ENCODE data around the gene GGN. TPM values are rescaled to one million over a fixed set of nuclear protein-coding genes. Genes with fewer than 3 reads are reported as not detected.
A peak's percentile ranks its signal among the peaks of the same experiment; 100 is the strongest.
"Not testable (repeated sequence)": the region's sequence is repeated elsewhere in the genome, so short reads cannot be mapped to it uniquely, and the experiment has no call there.

GGN gene, protein sequence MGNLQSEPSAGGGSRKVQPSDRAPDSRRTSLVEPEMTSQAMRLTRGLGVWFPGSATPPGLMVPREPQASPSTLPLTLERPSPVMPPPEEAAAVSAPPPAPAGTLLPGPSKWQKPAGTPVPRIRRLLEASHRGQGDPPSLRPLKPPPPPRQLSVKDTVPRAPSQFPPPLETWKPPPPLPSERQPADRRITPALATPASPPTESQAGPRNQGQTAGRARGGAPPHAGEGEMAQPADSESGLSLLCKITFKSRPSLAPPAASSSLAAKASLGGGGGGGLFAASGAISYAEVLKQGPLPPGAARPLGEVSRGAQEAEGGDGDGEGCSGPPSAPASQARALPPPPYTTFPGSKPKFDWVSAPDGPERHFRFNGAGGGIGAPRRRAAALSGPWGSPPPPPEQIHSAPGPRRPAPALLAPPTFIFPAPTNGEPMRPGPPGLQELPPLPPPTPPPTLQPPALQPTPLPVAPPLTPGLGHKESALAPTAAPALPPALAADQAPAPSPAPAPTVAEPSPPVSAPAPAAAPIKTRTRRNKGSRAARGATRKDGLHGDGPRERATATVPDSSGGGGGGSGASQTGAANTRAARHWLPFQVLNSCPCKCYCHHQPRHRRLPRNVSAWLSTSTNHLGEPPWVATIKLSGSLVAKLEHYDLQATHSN
- total RNA-seq (under 1 TPM in 1 of 2 donors, not detected in 1; 0.28 TPM), polyA plus RNA-seq (ENCODE audit: insufficient read length in 2 of 2) (1 to 10 TPM; 1.3 to 1.9 TPM)
- long read RNA-seq, donor 1: 0 reads
- long read RNA-seq, donor 2: 0 reads
- long read RNA-seq, donor 3: 0 reads
- long read RNA-seq, donor 4: 0 reads

DNA sequence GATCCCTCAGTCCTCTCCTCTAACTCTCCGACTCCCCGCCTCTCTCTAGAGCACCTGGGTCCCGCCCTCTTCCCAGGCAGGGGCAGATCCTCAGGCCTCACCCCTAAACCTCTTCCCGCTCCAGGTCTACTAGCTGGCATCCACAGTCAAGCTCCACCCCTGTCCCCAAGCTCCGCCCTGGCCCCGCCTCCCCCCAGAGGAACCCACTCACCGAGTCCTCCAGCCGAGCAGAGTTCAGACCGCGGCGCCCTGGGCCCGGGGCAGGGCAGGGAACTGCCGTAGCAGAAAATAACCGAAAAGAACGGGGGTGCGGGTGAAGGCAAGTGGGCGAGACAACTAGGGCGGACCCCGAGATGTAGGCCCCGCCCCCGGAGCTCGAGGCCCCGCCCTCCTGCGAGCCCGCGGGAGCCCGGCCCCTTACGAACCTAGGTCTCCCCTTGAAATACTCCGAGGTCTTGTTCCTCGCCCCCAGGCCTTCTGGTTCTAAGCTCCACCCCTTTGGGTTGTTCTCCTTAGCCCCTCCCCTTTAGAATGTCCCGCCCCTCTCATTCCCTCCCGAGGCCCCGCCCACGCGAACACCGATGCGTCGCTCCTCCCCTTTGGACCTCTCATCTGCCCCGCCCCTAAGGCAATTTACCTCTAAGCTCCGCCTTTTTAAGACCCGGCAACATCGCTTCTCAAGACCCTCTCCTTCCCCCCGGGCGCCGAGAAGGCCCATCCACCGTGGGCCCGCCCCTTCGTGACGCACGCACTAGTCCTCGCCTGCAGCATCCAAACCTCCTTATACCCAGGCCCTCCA, at the start of gene GGN:
TSS of gene GGN (minus strand) at position 485 of the 799 bp plus-strand sequence. CDS start 773 bp downstream, outside the sequence.
- peak; percentile 19 to 98 (median 83) for DNase-seq (ENCODE audit: low read depth in 4 of 6, low spot score in 6 of 6)
- peak within 1 kb of the TSS; percentile 57 for H3K27ac ChIP-seq (ENCODE audit: low read depth, low read length)
- no peaks in the 10 kb centered on the region for H3K9me3 ChIP-seq (ENCODE audit: control insufficient read depth, insufficient read depth, low read length)
- H3K4me1 ChIP-seq (ENCODE audit: control insufficient read depth, insufficient read depth, low read length): peaks cover 41% of the 10 kb centered on the region
- under 1% methylated on average over 46 of the region's 51 CpGs for WGBS (ENCODE audit: insufficient coverage)
- peaks cover 25% of the 10 kb centered on the region for H3K27me3 ChIP-seq (ENCODE audit: control insufficient read depth, insufficient read depth, low read length)
- peaks cover 48% of the 10 kb centered on the region for H3K36me3 ChIP-seq (ENCODE audit: control insufficient read depth, insufficient read depth, low read length)
- H3K4me3 ChIP-seq (ENCODE audit: low read depth, low read length): peak within 1 kb of the TSS; percentile 50

DNA sequence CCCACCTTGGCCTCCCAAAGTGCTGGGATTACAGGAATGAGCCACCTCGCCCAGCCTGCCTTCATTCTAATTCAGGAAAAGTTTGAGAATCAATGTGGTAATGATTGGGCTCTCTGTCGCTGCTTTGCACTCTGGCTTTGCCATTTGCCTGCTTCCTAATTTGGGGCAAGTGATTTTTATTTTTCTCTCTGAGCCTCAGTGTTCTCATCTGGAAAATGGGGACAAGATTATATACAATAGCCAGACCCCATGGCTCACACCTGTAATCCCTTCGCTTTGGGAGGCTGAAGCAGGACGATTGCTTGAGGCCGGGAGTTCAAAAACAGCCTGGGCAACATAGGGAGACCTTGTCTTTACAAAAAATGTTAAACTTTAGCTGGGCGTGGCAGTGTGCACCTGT, 49.5 kb upstream of the GGN start:
- peaks cover 20% of the 10 kb centered on the region for H3K4me1 ChIP-seq (ENCODE audit: control insufficient read depth, insufficient read depth, low read length)
- H3K36me3 ChIP-seq (ENCODE audit: control insufficient read depth, insufficient read depth, low read length): no peaks in the 10 kb centered on the region
- DNase-seq (ENCODE audit: low read depth in 4 of 6, low spot score in 6 of 6): no peak
- no peaks in the 10 kb centered on the region for H3K9me3 ChIP-seq (ENCODE audit: control insufficient read depth, insufficient read depth, low read length)
- no peak overlapping the region for H3K4me3 ChIP-seq (ENCODE audit: low read depth, low read length)
- H3K27ac ChIP-seq (ENCODE audit: low read depth, low read length): no peak overlapping the region
- WGBS (ENCODE audit: insufficient coverage): 88% methylated on average over 2 of the region's 6 CpGs
- peaks cover 17% of the 10 kb centered on the region for H3K27me3 ChIP-seq (ENCODE audit: control insufficient read depth, insufficient read depth, low read length)

DNA sequence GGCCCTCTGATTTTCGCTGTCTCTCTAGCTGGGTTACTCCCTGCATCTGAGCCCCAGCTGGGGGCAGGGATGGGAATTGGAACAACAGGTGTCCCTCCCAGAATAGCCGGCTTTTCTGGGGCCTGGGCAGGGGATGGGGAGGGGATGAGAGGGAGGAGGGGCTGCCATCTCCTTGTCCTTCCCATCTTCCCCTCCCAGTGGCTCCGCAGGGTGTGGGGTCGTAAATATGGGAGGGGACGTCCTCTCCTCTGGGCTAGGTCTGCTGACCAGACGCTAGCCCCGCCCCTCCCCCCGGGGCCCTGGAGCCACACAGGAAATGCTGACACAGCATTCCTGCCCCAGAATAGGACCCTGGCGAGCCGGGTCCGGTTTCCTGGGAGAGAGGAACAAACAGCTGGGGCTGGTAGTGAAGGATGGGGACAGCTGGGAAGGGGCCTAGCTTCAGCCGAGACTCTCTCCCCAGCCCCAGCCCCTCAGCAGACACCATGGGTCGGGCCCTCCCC, 46.8 kb upstream of the GGN start:
- peak overlapping the region; percentile 0 for H3K4me3 ChIP-seq (ENCODE audit: low read depth, low read length)
- H3K27me3 ChIP-seq (ENCODE audit: control insufficient read depth, insufficient read depth, low read length): peaks cover 17% of the 10 kb centered on the region
- 4% methylated on average over 8 of the region's 13 CpGs for WGBS (ENCODE audit: insufficient coverage)
- peaks cover 20% of the 10 kb centered on the region for H3K4me1 ChIP-seq (ENCODE audit: control insufficient read depth, insufficient read depth, low read length)
- no peak overlapping the region for H3K27ac ChIP-seq (ENCODE audit: low read depth, low read length)
- no peaks in the 10 kb centered on the region for H3K9me3 ChIP-seq (ENCODE audit: control insufficient read depth, insufficient read depth, low read length)
- DNase-seq (ENCODE audit: low read depth in 4 of 6, low spot score in 6 of 6): peak in 1 of 6 donors; percentile 46
- no peaks in the 10 kb centered on the region for H3K36me3 ChIP-seq (ENCODE audit: control insufficient read depth, insufficient read depth, low read length)

DNA sequence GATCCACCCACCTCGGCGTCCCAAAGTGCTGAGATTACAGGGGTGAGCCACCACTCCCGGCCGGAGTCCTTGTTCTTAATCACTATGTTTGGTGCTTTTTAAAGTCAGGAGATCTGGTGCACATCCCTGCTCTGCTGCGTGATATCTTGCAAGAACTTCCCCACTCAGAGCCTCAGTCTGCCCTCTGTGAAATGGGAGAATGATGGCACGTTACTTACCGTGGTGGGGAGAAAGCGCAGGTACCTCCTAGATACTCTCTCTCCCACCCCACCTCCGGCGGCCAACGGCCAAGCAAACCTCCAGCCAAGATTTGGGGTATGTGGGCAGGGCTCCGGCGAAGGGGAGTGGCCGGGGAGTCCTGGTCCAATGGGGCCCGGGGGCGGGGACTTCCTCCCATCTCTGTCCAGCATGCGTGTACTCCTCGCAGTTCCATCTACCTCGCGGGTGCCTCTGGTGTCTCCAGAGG, 45.5 kb upstream of the GGN start, which contains the start of gene RYR1:
TSS of gene RYR1 (plus strand) at position 424 of the 466 bp plus-strand sequence. CDS start 139 bp downstream, outside the sequence.
- H3K4me3 ChIP-seq (ENCODE audit: low read depth, low read length): peak within 1 kb of the TSS; percentile 0
- no peak within 1 kb of the TSS for H3K27ac ChIP-seq (ENCODE audit: low read depth, low read length)
- peaks cover 20% of the 10 kb centered on the region for H3K4me1 ChIP-seq (ENCODE audit: control insufficient read depth, insufficient read depth, low read length)
- peak in 3 of 6 donors; percentile 9 to 37 (median 24) for DNase-seq (ENCODE audit: low read depth in 4 of 6, low spot score in 6 of 6)
- WGBS (ENCODE audit: insufficient coverage): 25% methylated on average over 10 of the region's 20 CpGs
- H3K27me3 ChIP-seq (ENCODE audit: control insufficient read depth, insufficient read depth, low read length): peaks cover 17% of the 10 kb centered on the region
- H3K36me3 ChIP-seq (ENCODE audit: control insufficient read depth, insufficient read depth, low read length): no peaks in the 10 kb centered on the region
- H3K9me3 ChIP-seq (ENCODE audit: control insufficient read depth, insufficient read depth, low read length): no peaks in the 10 kb centered on the region

DNA sequence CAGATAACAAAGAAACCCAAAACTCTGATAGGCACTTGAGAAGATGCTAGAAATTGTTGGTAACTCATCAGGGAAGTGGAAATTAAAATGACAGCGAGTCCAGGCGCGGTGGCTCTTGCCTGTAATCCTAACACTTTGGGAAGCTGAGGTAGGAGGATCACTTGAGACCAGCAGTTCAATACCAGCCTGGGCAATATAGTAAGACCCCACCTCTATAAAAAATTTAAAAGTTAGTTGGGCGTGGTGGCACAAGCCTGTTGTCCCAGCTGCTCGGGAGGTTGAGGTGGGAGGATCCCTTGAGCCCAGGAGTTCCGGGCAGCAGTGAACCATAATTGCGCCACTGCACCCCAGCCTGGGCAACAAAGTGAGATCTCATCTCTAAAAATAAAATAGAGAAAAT, 43.1 kb upstream of the GGN start:
- no peak overlapping the region for H3K4me3 ChIP-seq (ENCODE audit: low read depth, low read length)
- H3K27me3 ChIP-seq (ENCODE audit: control insufficient read depth, insufficient read depth, low read length): peaks cover 17% of the 10 kb centered on the region
- H3K4me1 ChIP-seq (ENCODE audit: control insufficient read depth, insufficient read depth, low read length): peaks cover 21% of the 10 kb centered on the region
- WGBS (ENCODE audit: insufficient coverage): no CpG with 5 or more reads among the region's 7 CpGs
- DNase-seq (ENCODE audit: low read depth in 4 of 6, low spot score in 6 of 6): no peak
- no peaks in the 10 kb centered on the region for H3K9me3 ChIP-seq (ENCODE audit: control insufficient read depth, insufficient read depth, low read length)
- no peak overlapping the region for H3K27ac ChIP-seq (ENCODE audit: low read depth, low read length)
- H3K36me3 ChIP-seq (ENCODE audit: control insufficient read depth, insufficient read depth, low read length): no peaks in the 10 kb centered on the region

DNA sequence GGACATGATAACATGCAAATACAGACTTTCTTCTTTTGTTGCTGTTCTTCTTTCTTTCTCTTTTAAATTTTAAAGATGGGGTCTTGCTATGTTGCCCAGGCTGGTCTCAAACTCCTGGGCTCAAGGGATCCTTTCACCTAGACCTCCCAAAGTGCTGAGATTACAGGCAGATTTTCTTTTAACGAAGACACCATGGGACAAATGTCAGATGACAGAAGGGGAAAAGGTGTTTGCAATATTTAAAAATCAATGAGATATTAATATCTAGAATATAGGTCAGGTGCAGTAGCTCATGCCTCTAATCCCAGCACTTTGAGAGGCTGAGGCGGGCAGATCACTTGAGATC, 42.0 kb upstream of the GGN start:
- DNase-seq (ENCODE audit: low read depth in 4 of 6, low spot score in 6 of 6): no peak
- H3K36me3 ChIP-seq (ENCODE audit: control insufficient read depth, insufficient read depth, low read length): no peaks in the 10 kb centered on the region
- peaks cover 22% of the 10 kb centered on the region for H3K4me1 ChIP-seq (ENCODE audit: control insufficient read depth, insufficient read depth, low read length)
- H3K27me3 ChIP-seq (ENCODE audit: control insufficient read depth, insufficient read depth, low read length): peaks cover 16% of the 10 kb centered on the region
- no peak overlapping the region for H3K27ac ChIP-seq (ENCODE audit: low read depth, low read length)
- no CpG with 5 or more reads among the region's 2 CpGs for WGBS (ENCODE audit: insufficient coverage)
- H3K9me3 ChIP-seq (ENCODE audit: control insufficient read depth, insufficient read depth, low read length): no peaks in the 10 kb centered on the region
- H3K4me3 ChIP-seq (ENCODE audit: low read depth, low read length): no peak overlapping the region

DNA sequence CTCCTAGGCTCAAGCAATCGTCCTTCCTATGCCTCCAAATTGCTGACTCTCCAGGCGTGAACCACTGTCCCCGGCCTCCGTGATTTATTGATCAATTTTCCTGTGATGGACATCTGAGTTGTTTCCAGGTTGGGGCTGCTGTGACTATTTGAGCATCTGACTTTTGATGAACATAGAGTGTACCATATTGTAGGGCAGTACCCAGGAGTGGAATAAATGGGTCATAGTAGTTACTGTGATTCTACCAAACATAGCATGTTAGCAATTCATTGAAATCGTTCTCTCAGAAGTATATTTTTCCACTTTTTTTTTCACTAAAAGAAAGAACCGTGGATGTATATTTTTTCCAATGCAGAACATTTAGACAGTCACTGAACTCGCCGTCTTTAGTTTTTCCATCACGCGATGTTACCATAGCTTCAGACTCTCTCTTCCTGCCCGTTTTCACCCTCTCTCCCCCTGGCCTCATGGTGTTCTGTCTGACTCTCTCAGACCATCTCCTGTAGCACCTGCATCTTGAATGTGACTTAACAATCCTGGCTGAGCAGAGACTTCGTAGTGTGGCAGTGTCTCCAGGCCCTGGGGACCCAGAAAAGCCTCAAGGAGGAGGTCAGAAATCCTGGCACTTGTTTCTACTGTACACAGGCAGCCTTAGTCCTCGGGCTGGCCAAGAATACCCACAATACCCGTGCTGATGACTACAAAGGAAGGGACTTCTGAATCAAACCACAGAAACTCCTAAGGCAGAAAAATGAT, 41.4 kb upstream of the GGN start:
- WGBS (ENCODE audit: insufficient coverage): 70% methylated on average over 13 of the region's 14 CpGs
- Histone ChIP-seq H3K4me1 (ENCODE audit: control insufficient read depth, insufficient read depth, low read length) (peaks cover 16% of the 10 kb centered on the region), H3K27me3 (ENCODE audit: control insufficient read depth, insufficient read depth, low read length) (peaks cover 12% of the 10 kb centered on the region), H3K36me3 (ENCODE audit: control insufficient read depth, insufficient read depth, low read length) (no peaks in the 10 kb centered on the region), H3K27ac (ENCODE audit: low read depth, low read length) (no peak overlapping the region), H3K4me3 (ENCODE audit: low read depth, low read length) (no peak overlapping the region), H3K9me3 (ENCODE audit: control insufficient read depth, insufficient read depth, low read length) (no peaks in the 10 kb centered on the region)
- no peak for DNase-seq (ENCODE audit: low read depth in 4 of 6, low spot score in 6 of 6)

DNA sequence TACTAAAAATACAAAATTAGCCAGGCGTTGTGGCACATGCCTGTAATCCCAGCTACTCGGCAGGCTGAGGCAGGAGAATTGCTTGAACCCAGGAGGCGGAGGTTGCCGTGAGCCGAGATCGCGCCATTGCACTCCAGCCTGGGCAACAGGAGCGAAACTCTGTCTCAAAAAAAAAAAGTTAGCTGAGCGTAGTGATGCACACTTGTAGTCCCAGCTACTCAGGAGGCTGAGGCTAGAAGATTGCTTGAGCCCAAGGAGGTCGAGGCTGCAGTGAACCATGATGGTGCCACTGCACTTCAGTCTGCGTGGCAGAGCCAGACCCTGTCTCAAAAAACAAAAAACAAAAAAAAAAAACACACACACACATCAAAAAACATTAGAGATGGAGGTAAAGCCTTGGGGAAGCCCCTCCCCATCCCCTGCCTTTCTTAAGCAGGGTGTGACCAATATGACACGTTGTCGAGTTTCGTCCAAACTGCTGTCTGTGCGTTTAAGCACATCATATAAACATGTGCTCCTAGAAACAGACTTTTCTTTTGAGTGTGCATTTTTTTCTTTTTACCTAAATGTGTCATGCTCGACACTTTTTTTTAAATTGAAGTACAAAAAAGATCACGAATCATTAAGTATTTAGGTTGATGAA, 39.3 kb upstream of the GGN start:
- 73% methylated on average over 10 of the region's 17 CpGs for WGBS (ENCODE audit: insufficient coverage)

More for the DNA sequence above, 39.3 kb upstream of the GGN start:
- H3K27me3 ChIP-seq (ENCODE audit: control insufficient read depth, insufficient read depth, low read length); DNase-seq (ENCODE audit: low read depth in 4 of 6, low spot score in 6 of 6); H3K36me3 ChIP-seq (ENCODE audit: control insufficient read depth, insufficient read depth, low read length); H3K4me1 ChIP-seq (ENCODE audit: control insufficient read depth, insufficient read depth, low read length); H3K27ac ChIP-seq (ENCODE audit: low read depth, low read length); H3K9me3 ChIP-seq (ENCODE audit: control insufficient read depth, insufficient read depth, low read length); H3K4me3 ChIP-seq (ENCODE audit: low read depth, low read length): not testable (repeated sequence)
